ENCODE measurements around the gene MPDU1. TPM values are rescaled to one million over a fixed set of nuclear protein-coding genes. Genes with fewer than 3 reads are reported as not detected.

MPDU1 gene
- total RNA-seq, 4 donors from 2014 or later = 30.4 to 97.7 (median 74.4) TPM

DNA sequence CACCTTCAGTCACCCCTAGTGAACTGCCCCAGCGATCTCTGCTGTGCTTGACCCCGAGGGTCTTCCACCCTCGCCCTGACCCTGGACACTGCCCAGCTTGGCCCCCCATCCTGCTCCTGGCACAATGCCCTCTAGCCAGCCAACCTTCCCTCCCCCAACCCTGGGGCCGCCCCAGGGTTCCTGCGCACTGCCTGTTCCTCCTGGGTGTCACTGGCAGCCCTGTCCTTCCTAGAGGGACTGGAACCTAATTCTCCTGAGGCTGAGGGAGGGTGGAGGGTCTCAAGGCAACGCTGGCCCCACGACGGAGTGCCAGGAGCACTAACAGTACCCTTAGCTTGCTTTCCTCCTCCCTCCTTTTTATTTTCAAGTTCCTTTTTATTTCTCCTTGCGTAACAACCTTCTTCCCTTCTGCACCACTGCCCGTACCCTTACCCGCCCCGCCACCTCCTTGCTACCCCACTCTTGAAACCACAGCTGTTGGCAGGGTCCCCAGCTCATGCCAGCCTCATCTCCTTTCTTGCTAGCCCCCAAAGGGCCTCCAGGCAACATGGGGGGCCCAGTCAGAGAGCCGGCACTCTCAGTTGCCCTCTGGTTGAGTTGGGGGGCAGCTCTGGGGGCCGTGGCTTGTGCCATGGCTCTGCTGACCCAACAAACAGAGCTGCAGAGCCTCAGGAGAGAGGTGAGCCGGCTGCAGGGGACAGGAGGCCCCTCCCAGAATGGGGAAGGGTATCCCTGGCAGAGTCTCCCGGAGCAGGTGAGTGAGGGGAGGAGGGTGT lies 24.9 kb upstream of the MPDU1 start, which contains the start of gene TNFSF13:
Gene TNFSF13, plus strand, starts transcription at position 207 of the 776 bp plus-strand sequence. Its CDS starts 290 bp downstream, at position 497.
- intact Hi-C loops (cut with DNase I; ENCODE audit: low total_unique reads) = loop anchor here (10.0 kb wide), 2 partner anchors 64 to 204 kb away; partner anchors contain the start of genes KCTD11 and TMEM95
- WGBS, 2 donors = 23 to 27% methylated on average over 16 of the region's 16 CpGs
- peak in 1 of 2 donors; percentile 92 for DNase-seq (ENCODE audit: low spot score in 2 of 2)

DNA sequence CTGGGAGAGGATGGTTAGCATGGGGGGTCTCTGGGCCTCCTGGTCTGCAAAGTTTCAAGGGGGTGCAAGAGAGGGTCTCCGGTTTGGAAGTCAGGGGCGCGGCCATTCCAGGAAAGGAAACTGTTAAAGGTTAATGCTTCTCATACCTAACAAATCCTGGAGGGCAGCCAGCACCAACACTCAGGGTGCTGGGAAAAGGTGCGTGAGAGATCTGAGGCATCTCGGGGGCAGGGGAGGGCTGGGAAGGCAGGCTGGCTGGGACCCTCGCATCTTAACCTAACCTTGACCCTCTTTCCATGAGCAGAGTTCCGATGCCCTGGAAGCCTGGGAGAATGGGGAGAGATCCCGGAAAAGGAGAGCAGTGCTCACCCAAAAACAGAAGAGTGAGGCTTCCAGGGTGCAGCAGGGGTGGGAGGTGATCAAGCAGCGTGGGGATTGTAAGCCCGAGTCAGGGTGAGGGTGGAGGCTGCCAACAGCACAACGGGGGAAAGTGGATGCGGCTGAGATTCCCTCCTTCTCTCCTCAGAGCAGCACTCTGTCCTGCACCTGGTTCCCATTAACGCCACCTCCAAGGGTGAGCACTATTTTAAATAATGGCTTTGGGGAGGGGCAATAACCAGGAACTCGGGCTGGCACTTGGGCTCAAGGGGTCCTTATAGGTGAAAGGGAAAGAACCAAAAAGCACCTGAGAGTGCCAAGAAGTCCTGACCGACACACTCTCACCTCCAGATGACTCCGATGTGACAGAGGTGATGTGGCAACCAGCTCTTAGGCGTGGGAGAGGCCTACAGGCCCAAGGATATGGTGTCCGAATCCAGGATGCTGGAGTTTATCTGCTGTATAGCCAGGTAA lies 24.1 kb upstream of the MPDU1 start:
- peak overlapping the region; percentile 16 for H3K4me3 ChIP-seq (ENCODE audit: low read depth, poor library complexity, severe bottlenecking)
- intact Hi-C loops (cut with DNase I; ENCODE audit: low total_unique reads) = loop anchor here (10.0 kb wide), 3 partner anchors 65 to 205 kb away; partner anchors contain the start of genes FGF11, KCTD11, TMEM102 and TMEM95
- 47 to 57% methylated on average over 18 of the region's 18 CpGs for WGBS, 2 donors
- TF ChIP-seq POLR2A (IDR thresholded peaks at IDR 0.05) (no peak), CTCF (IDR thresholded peaks at IDR 0.05) (no peak)
- DNase-seq (ENCODE audit: low spot score in 2 of 2) = no peak

More for the DNA sequence above, 24.9 kb upstream of the MPDU1 start, which contains the start of gene TNFSF13:
- TF ChIP-seq CTCF (IDR thresholded peaks at IDR 0.05) = no peak
- no peak for TF ChIP-seq POLR2A (IDR thresholded peaks at IDR 0.05)
- H3K4me3 ChIP-seq (ENCODE audit: low read depth, poor library complexity, severe bottlenecking) = peak within 1 kb of the TSS; percentile 16

GRCh38 chr17:7560172-7561027 lies 23.3 kb upstream of the MPDU1 start:
- DNase-seq (ENCODE audit: low spot score in 2 of 2) = peak in 1 of 2 donors; percentile 94
- TF ChIP-seq CTCF (IDR thresholded peaks at IDR 0.05) (no peak), POLR2A (IDR thresholded peaks at IDR 0.05) (no peak)
- 22 to 26% methylated on average over 22 of the region's 22 CpGs for WGBS, 2 donors

DNA sequence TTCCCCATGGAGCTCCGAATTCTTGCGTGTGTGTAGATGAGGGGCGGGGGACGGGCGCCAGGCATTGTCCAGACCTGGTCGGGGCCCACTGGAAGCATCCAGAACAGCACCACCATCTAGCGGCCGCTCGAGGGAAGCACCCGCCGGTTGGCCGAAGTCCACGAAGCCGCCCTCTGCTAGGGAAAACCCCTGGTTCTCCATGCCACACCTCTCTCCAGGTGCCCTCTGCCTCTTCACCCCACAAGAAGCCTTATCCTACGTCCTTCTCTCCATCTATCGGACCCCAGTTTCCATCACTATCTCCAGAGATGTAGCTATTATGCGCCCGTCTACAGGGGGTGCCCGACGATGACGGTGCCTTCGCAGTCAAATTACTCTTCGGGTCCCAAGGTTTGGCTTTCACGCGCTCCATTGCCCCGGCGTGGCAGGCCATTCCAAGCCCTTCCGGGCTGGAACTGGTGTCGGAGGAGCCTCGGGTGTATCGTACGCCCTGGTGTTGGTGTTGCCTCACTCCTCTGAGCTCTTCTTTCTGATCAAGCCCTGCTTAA lies 22.6 kb upstream of the MPDU1 start:
- peak; percentile 87 to 99 for DNase-seq (ENCODE audit: low spot score in 2 of 2)
- peak in 2 of 3 donors; percentile 63 to 94 for TF ChIP-seq CTCF (IDR thresholded peaks at IDR 0.05)
- no peak for TF ChIP-seq POLR2A (IDR thresholded peaks at IDR 0.05)
- peak overlapping the region; percentile 74 for H3K4me3 ChIP-seq (ENCODE audit: low read depth, poor library complexity, severe bottlenecking)
- intact Hi-C loops (cut with DNase I; ENCODE audit: low total_unique reads) = loop anchor here (10.0 kb wide), 1 partner anchor 126 kb away; the partner anchor contains the start of genes FGF11 and TMEM102
- 1% methylated on average over 32 of the region's 32 CpGs for WGBS, 2 donors

More at GRCh38 chr17:7560172-7561027, 23.3 kb upstream of the MPDU1 start:
- no peak overlapping the region for H3K4me3 ChIP-seq (ENCODE audit: low read depth, poor library complexity, severe bottlenecking)
- intact Hi-C loops (cut with DNase I; ENCODE audit: low total_unique reads) = loop anchor here (10.0 kb wide), 1 partner anchor 126 kb away; the partner anchor contains the start of genes FGF11 and TMEM102

Measured in lower leg skin (tissue), 4 donors.